ENCODE data around the gene KLHL41. TPM values are rescaled to one million over a fixed set of nuclear protein-coding genes. Genes with fewer than 3 reads are reported as not detected.

KLHL41 gene
- total RNA-seq, 1 experiment from 2014 or later: 0.15 TPM

GRCh38 chr2:169513094-169513493, 3.6 kb downstream of the KLHL41 start:
- Histone ChIP-seq H4K20me1 (ENCODE audit: insufficient read depth) (no peaks in the 10 kb centered on the region), H2AFZ (ENCODE audit: low read depth, low read length, poor library complexity, severe bottlenecking) (no peak overlapping the region), H3K4me1 (ENCODE audit: control insufficient read depth in 1 of 2, insufficient read depth in 2 of 2, low read length in 2 of 2) (peaks cover 7 to 25% of the 10 kb centered on the region in 2 experiments), H3K79me2 (ENCODE audit: insufficient read depth, low read length) (no peaks in the 10 kb centered on the region), H3K9ac (ENCODE audit: low read length) (no peak overlapping the region), H3K4me2 (ENCODE audit: low read length) (no peak overlapping the region), H3K27ac (ENCODE audit: low read depth, low read length) (no peak overlapping the region), H3K4me3 (replicated peaks in 1 of 2; ENCODE audit: low read depth in 1 of 2, low read length in 2 of 2) (no peak overlapping the region), H3K9me3 (ENCODE audit: control insufficient read depth in 1 of 2, insufficient read depth in 1 of 2, low read depth in 1 of 2, low read length in 2 of 2) (no peaks in the 10 kb centered on the region), H3K27me3 (ENCODE audit: insufficient read depth, low read length) (no peaks in the 10 kb centered on the region), H3K9me2 (ENCODE audit: insufficient read depth) (no peaks in the 10 kb centered on the region), H3K36me3 (ENCODE audit: control insufficient read depth in 1 of 2, insufficient read depth in 2 of 2, low read length in 2 of 2) (no peaks in the 10 kb centered on the region)
- ATAC-seq: no peak
- ChIA-PET RAD21 (ENCODE audit: low non-redundant PET in 1 of 2, low total read pairs in 2 of 2, uncharacterized antibody in 2 of 2, unreplicated experiment in 2 of 2) (no interaction called here), POLR2A (no interaction called here), CTCF (no interaction called here)
- TF ChIP-seq ZNF274 (IDR thresholded peaks at IDR 0.05; ENCODE audit: low read depth, low read length) (no peak), ZBTB33 (IDR thresholded peaks at IDR 0.05; ENCODE audit: extremely low read depth, insufficient replicate concordance, low read length) (no peak), ATF3 (IDR thresholded peaks at IDR 0.05) (no peak), MAX (IDR thresholded peaks at IDR 0.05) (no peak), ELF1 (IDR thresholded peaks at IDR 0.05; ENCODE audit: borderline replicate concordance, low read depth) (no peak), SRF (IDR thresholded peaks at IDR 0.05; ENCODE audit: low read depth) (no peak), EZH2 (IDR thresholded peaks at IDR 0.05) (no peak), RAD21 (IDR thresholded peaks at IDR 0.05; ENCODE audit: low read depth) (no peak), CTCF (IDR thresholded peaks at IDR 0.05 in 2 of 3, conservative IDR thresholded peaks at IDR 0.05 in 1 of 3; ENCODE audit: borderline replicate concordance in 1 of 3, insufficient read depth in 1 of 3, low read depth in 2 of 3, low read length in 2 of 3) (no peak), REST (IDR thresholded peaks at IDR 0.05; ENCODE audit: low read depth) (no peak), POLR2AphosphoS5 (IDR thresholded peaks at IDR 0.05; ENCODE audit: low read depth, low read length) (no peak), SIN3A (IDR thresholded peaks at IDR 0.05; ENCODE audit: low read depth) (no peak), EZH2phosphoT487 (IDR thresholded peaks at IDR 0.05; ENCODE audit: borderline replicate concordance) (no peak), EGR1 (IDR thresholded peaks at IDR 0.05; ENCODE audit: low read depth) (no peak), TCF7L2 (IDR thresholded peaks at IDR 0.05; ENCODE audit: borderline replicate concordance, extremely low read depth, insufficient read depth, insufficient read length) (no peak), POLR2A (IDR thresholded peaks at IDR 0.05; ENCODE audit: borderline replicate concordance, extremely low read depth, insufficient read depth, insufficient read length) (no peak), YY1 (IDR thresholded peaks at IDR 0.05; ENCODE audit: extremely low read depth, insufficient replicate concordance, low read depth, low read length) (no peak), CBX3 (IDR thresholded peaks at IDR 0.05; ENCODE audit: low read depth) (no peak), SP1 (IDR thresholded peaks at IDR 0.05; ENCODE audit: low read depth) (no peak)
- no peak for DNase-seq (ENCODE audit: low read depth, low spot score)
- no TSS peak for BruUV-seq (replicated peaks)
- intact Hi-C loops (cut with micrococcal nuclease): no loop called here

Data from HCT116 (cell line).